Measurements from ENCODE around the gene C1orf87.

Gene C1orf87, protein sequence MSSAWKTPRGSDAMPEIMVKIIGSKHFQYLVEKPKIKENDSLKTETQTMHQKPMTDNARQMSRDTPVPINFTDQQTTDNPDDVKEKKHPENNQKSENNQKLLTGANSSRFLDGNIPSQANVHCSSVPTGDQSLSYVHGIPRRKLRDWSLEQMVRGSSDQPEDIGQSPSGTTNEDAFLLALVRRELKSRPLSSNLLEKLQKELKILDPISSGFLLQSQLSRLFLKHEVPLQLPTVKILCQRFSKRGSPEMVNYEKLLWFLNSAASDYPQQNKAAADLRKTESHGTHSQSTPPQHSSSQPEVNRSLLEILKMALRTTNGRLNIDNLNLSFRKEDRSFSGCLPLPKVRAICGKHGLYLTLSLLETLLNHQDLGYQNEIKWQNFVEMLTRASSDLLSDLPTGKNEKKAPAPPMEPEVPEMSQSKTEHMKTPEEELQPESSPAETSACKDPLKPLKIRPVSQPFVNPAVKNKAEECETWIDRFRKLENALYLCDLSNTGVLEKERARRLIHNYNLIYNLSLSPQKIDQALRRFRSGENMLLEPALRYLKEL

DNA sequence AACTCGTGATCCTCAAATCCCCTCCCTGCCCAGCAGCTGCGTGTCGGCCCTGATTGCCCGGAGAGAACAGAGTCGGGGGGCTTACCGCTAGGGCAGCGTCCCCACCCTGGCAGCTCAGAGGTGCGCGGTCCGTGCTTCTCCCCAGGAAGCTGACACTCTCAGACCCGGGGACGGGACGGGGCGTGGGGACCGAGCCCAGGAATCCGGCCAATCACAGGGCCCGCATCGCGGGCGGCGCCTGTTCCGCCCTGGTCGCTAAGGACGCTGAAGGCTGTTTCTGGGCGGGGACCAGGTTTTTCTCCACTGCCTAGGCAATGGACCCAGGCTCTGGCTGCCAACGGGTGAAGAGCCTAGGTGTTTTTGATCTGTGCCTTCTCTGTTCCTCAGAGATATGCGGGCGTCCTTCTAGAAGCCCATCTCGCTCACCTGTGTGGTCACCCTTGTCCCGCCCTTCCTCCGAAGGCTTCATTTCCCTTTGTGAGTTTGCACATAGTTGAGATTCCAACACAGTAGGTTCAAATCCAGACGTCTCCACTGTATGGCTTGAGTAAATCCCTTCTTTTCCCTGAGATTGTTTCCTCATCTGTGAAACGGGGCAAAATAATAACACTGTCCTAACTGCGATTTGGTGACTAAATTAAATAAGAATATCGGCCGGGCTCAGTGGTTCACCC lies at the start of gene C1orf87:
TSS of gene C1orf87 (minus strand) at position 166 of the 674 bp plus-strand sequence. CDS start 1,127 bp downstream, outside the sequence.
- no peak within 1 kb of the TSS for H3K4me3 ChIP-seq (ENCODE audit: low read length)
- no peaks in the 10 kb centered on the region for H3K9me3 ChIP-seq (ENCODE audit: low read length)
- peaks cover 13% of the 10 kb centered on the region for H3K27me3 ChIP-seq (ENCODE audit: insufficient read depth, low read length)
- no peaks in the 10 kb centered on the region for H3K36me3 ChIP-seq (ENCODE audit: insufficient read depth, low read length)
- H2AFZ ChIP-seq (ENCODE audit: low read depth, low read length) = no peak within 1 kb of the TSS
- no peaks in the 10 kb centered on the region for H3K4me1 ChIP-seq (ENCODE audit: insufficient read depth, low read length)

DNA sequence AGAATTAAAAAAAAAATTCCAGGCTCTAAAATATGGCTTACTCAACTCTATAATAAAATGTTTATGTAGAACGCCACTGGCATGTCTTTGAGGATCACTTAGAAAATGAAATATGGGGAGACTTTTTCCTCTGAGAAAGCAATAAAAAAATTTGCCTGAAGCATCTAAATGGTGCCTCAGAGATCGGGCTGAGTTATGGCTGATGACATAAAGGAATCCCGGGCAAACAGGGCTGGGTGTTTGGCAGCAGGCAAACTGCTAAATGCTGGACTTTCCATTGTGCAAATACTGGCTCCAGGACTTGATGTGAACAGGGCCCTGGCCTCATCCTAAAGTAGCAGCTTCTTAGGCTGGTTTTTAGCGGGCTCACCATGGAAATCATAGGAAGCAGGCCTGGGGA lies 44.5 kb upstream of the C1orf87 start:
- no peaks in the 10 kb centered on the region for H3K9me3 ChIP-seq (ENCODE audit: low read length)

DNA sequence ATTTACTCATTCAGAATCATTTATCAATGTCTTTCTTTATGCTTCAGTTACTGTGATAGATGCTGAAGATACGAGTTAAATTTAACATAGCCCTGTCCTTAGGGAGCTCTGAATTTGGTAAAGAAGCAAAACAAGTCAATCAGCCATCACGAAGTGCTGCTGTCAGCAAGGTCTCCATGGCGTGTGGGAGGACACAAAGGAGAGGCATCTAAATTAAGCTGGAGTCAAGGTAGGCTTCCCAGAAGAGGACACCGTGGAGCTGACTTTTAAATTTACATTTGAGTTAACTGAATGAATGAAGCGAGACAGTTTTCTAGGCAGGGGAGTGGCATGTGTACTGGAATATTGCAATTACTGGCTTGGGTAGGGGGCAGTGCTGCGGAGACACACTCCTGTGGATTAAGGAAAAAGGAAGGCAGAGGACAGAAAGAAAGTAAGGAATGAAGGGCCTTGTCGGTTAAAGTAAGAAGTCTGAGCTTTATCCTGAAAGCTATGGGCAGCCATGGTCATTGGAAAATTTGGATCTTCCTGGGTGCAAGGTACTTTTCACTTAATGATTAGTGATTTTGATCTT lies 41.3 kb upstream of the C1orf87 start:
- H3K4me3 ChIP-seq (ENCODE audit: low read length) = no peak overlapping the region
- H3K4me1 ChIP-seq (ENCODE audit: insufficient read depth, low read length) = no peaks in the 10 kb centered on the region
- no peak overlapping the region for H2AFZ ChIP-seq (ENCODE audit: low read depth, low read length)
- no peaks in the 10 kb centered on the region for H3K9me3 ChIP-seq (ENCODE audit: low read length)
- no peaks in the 10 kb centered on the region for H3K36me3 ChIP-seq (ENCODE audit: insufficient read depth, low read length)
- H3K27me3 ChIP-seq (ENCODE audit: insufficient read depth, low read length) = no peaks in the 10 kb centered on the region

More for the DNA sequence above, 44.5 kb upstream of the C1orf87 start:
- Histone ChIP-seq H2AFZ (ENCODE audit: low read depth, low read length) (no peak overlapping the region), H3K27me3 (ENCODE audit: insufficient read depth, low read length) (no peaks in the 10 kb centered on the region), H3K36me3 (ENCODE audit: insufficient read depth, low read length) (no peaks in the 10 kb centered on the region), H3K4me3 (ENCODE audit: low read length) (no peak overlapping the region), H3K4me1 (ENCODE audit: insufficient read depth, low read length) (no peaks in the 10 kb centered on the region)

DNA sequence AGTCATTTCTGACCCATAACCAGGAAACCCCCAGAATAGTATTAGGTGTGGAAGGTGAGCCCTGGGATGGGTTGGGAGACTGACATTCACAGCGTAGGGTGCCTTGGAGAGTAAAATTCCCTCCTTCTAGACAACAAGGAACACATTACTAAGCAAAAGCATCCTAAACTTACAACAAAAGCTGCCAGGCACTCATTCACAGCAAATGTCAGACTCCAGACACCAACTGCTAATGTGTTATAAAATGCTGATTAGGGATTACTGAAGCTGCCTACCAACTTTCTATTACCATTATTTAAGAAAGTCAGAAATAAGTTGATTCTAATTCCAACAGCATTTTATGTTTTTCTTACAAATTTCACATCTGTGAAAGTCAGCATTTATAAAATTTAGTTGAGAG lies 40.0 kb upstream of the C1orf87 start:
- H3K9me3 ChIP-seq (ENCODE audit: low read length) = no peaks in the 10 kb centered on the region
- H3K27me3 ChIP-seq (ENCODE audit: insufficient read depth, low read length) = no peaks in the 10 kb centered on the region
- no peaks in the 10 kb centered on the region for H3K4me1 ChIP-seq (ENCODE audit: insufficient read depth, low read length)
- H3K4me3 ChIP-seq (ENCODE audit: low read length) = no peak overlapping the region
- H2AFZ ChIP-seq (ENCODE audit: low read depth, low read length) = no peak overlapping the region
- H3K36me3 ChIP-seq (ENCODE audit: insufficient read depth, low read length) = no peaks in the 10 kb centered on the region

DNA sequence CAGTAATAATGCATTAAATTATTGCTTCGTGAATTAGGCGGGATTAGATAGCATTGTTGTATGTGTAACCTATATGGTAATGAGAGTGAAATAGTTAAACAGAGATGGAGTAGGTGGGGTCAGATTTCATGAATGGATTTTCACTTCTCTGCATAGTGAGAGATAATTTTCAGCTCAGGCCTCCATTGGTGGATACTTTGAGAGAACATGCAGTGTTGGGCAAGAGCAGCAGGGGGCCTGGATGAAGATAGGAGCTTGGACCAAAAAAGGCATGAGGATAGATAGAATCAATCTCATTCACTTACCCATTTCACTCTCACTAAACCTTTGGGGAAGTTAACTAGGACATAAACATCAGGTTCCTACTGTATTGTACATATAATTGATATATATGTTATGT lies 39.5 kb upstream of the C1orf87 start:
- no peak overlapping the region for H2AFZ ChIP-seq (ENCODE audit: low read depth, low read length)
- no peaks in the 10 kb centered on the region for H3K36me3 ChIP-seq (ENCODE audit: insufficient read depth, low read length)

DNA sequence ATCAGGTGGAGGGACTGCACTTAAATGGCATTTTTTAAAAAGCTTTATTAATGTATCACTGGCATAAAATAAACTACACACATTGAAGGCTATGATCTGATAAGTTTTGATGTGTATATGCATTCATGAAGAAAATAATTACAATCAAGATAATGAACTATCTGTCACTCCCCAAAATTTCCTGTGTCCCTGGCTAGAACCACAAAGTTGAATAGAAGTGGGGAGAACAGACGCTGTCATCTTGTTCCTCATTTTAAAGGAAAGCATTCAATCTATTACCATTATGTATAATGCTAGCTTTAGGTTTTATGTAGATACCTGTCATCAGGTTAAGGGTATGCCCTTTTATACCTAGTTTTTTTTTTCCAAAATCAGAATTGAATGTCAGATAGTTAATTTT lies 38.1 kb upstream of the C1orf87 start:
- no peaks in the 10 kb centered on the region for H3K9me3 ChIP-seq (ENCODE audit: low read length)
- no peaks in the 10 kb centered on the region for H3K36me3 ChIP-seq (ENCODE audit: insufficient read depth, low read length)
- H2AFZ ChIP-seq (ENCODE audit: low read depth, low read length) = no peak overlapping the region
- no peaks in the 10 kb centered on the region for H3K4me1 ChIP-seq (ENCODE audit: insufficient read depth, low read length)
- H3K27me3 ChIP-seq (ENCODE audit: insufficient read depth, low read length) = no peaks in the 10 kb centered on the region
- H3K4me3 ChIP-seq (ENCODE audit: low read length) = no peak overlapping the region

More for the DNA sequence above, 39.5 kb upstream of the C1orf87 start:
- no peaks in the 10 kb centered on the region for H3K9me3 ChIP-seq (ENCODE audit: low read length)
- no peaks in the 10 kb centered on the region for H3K4me1 ChIP-seq (ENCODE audit: insufficient read depth, low read length)
- no peak overlapping the region for H3K4me3 ChIP-seq (ENCODE audit: low read length)
- H3K27me3 ChIP-seq (ENCODE audit: insufficient read depth, low read length) = no peaks in the 10 kb centered on the region

DNA sequence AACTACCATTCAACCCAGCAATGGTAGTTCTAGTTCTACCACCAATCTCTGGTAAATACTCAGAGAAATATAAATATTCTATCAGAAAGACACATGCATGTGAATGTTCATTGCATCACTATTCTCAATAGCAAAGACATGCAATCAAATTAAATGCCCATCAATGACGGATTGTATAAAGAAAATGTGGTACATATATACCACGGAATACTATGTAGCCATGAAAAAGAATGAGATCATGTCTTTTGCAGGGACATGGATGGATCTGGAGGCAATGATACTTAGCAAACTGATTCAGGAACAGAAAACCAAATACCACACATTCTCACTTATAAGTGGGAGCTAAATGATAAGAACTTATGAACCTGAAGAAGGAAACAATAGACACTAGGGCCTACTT lies 37.5 kb upstream of the C1orf87 start:
- Histone ChIP-seq H3K4me3 (ENCODE audit: low read length) (no peak overlapping the region), H3K36me3 (ENCODE audit: insufficient read depth, low read length) (no peaks in the 10 kb centered on the region), H3K27me3 (ENCODE audit: insufficient read depth, low read length) (no peaks in the 10 kb centered on the region), H3K9me3 (ENCODE audit: low read length) (no peaks in the 10 kb centered on the region), H2AFZ (ENCODE audit: low read depth, low read length) (no peak overlapping the region), H3K4me1 (ENCODE audit: insufficient read depth, low read length) (no peaks in the 10 kb centered on the region)

DNA sequence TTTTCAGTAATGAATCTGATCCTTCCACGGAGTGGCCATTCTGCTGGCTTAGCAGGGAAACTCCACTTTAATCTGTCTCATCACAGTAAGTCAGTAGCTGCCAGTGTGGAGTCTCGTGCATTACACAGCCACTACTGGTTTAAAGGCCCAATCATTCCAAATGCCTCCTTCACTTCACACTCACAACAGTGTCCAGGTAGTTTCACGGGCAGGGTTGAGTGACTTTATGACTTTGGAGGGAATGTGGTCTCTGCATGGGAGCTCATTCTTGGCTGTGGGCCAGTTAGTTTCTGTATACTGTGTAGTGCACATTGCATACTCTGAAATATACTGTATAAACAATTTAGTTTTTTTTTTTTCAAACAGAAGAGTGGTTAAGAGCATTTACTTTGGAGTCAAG lies 34.6 kb upstream of the C1orf87 start:
- no peaks in the 10 kb centered on the region for H3K9me3 ChIP-seq (ENCODE audit: low read length)
- H3K36me3 ChIP-seq (ENCODE audit: insufficient read depth, low read length) = no peaks in the 10 kb centered on the region
- H2AFZ ChIP-seq (ENCODE audit: low read depth, low read length) = no peak overlapping the region
- no peak overlapping the region for H3K4me3 ChIP-seq (ENCODE audit: low read length)
- H3K4me1 ChIP-seq (ENCODE audit: insufficient read depth, low read length) = no peaks in the 10 kb centered on the region
- no peaks in the 10 kb centered on the region for H3K27me3 ChIP-seq (ENCODE audit: insufficient read depth, low read length)

DNA sequence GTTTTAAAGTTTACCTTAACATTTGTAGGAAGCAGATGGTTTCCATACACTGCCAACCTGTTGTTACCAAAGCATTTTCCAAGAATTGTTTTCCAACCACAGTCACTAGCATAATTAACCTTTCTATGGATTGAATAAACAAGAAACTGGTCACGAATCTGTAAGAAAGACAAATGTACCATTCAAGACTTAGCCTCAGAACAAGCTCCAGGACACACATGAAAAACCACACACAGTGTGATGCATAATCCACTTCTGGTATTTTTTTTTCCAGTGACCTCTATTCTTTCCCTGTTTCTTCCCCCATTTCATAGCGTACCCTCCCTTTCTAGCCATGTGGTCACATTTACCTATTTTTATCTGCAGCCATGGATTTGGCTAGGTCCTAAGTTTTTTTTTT lies 29.6 kb upstream of the C1orf87 start:
- Histone ChIP-seq H3K36me3 (ENCODE audit: insufficient read depth, low read length) (no peaks in the 10 kb centered on the region), H3K27me3 (ENCODE audit: insufficient read depth, low read length) (no peaks in the 10 kb centered on the region), H3K9me3 (ENCODE audit: low read length) (no peaks in the 10 kb centered on the region), H2AFZ (ENCODE audit: low read depth, low read length) (no peak overlapping the region), H3K4me3 (ENCODE audit: low read length) (no peak overlapping the region), H3K4me1 (ENCODE audit: insufficient read depth, low read length) (no peaks in the 10 kb centered on the region)

DNA sequence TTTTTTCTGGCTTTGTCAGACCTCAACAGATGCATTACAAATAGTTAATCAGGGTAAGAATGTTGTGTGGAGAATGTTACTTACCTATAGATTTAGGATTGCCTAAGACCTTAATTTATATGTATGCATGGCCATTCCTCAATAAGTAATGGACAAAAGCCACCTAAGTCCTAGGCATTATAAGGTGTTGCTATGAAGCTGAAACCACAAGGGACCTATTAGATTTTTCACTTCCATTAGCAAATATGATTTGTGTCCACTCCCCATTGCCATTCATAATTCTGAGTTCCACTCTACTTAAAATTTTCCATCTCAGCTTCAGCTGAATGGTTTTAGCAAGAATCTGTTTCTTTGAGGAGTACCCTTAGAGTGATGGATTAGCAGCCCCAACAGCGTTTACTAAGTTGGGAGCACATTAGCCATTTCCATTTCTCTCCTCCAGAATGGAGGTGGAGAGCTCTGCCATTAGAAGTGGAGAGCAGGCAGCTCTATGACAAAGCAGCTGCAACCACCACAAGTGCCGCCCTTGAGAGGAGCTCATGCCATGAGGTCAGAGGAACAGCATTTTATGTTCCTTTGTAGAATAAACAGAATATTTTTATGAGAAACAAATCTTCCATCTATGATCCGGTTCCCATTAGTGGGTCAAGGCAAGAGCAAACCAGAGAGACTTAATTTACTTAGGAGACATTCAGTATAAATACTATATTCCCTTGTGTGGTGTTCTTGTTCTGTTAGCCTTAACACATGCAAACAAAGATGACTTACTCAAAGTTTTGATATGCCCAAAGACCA lies 28.9 kb upstream of the C1orf87 start:
- H3K36me3 ChIP-seq (ENCODE audit: insufficient read depth, low read length) = no peaks in the 10 kb centered on the region

DNA sequence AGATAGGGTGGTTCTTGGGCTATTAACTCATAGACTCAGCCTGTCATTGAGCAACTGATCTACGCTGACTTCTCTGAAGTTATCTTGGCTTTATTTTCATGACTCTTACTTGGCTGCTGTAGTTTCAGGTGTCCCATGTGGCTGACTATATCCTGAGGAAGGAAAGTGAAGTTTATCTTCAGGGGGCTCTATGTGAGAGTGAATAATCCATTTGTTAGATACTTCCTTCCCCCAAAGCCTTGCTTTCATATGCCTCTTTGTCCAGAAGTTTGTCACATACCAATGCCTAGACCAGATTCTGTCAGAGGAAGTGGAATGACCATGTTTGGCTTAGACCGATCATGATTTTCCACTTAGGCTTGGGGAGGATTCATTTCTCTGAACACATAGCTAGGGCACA lies 27.9 kb upstream of the C1orf87 start:
- Histone ChIP-seq H3K4me3 (ENCODE audit: low read length) (no peak overlapping the region), H3K27me3 (ENCODE audit: insufficient read depth, low read length) (no peaks in the 10 kb centered on the region), H3K36me3 (ENCODE audit: insufficient read depth, low read length) (no peaks in the 10 kb centered on the region), H2AFZ (ENCODE audit: low read depth, low read length) (no peak overlapping the region), H3K9me3 (ENCODE audit: low read length) (no peaks in the 10 kb centered on the region), H3K4me1 (ENCODE audit: insufficient read depth, low read length) (no peaks in the 10 kb centered on the region)

More for the DNA sequence above, 28.9 kb upstream of the C1orf87 start:
- Histone ChIP-seq H3K27me3 (ENCODE audit: insufficient read depth, low read length) (no peaks in the 10 kb centered on the region), H3K4me3 (ENCODE audit: low read length) (no peak overlapping the region), H3K4me1 (ENCODE audit: insufficient read depth, low read length) (no peaks in the 10 kb centered on the region), H3K9me3 (ENCODE audit: low read length) (no peaks in the 10 kb centered on the region), H2AFZ (ENCODE audit: low read depth, low read length) (no peak overlapping the region)

DNA sequence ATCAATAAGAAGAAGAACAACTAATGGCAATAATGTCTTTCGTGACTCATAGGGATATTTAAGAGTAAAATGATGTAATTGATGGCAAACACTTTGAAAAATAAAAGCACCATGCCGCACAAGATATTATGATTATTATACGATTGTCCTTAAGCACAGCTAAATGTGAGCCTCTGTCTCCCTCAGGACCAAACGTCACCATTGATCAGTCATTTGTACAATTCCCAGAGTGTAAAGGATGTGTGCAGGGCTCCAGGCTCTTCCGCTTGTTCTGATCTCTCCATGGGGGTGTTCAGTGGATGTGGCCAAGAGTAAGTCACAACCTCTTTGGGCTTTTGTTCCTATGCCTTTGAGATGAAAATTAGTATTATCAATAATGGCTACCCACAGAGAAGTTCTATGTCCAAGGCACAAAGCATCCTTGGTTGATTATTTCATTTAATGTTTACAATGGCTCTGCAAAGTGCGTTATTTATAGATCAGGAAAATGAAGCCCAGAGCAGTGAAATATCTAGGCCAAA lies 17.7 kb upstream of the C1orf87 start:
- peaks cover 10% of the 10 kb centered on the region for H3K4me1 ChIP-seq (ENCODE audit: insufficient read depth, low read length)

More for the DNA sequence above, 17.7 kb upstream of the C1orf87 start:
- Histone ChIP-seq H2AFZ (ENCODE audit: low read depth, low read length) (no peak overlapping the region), H3K36me3 (ENCODE audit: insufficient read depth, low read length) (no peaks in the 10 kb centered on the region), H3K9me3 (ENCODE audit: low read length) (no peaks in the 10 kb centered on the region), H3K4me3 (ENCODE audit: low read length) (no peak overlapping the region), H3K27me3 (ENCODE audit: insufficient read depth, low read length) (no peaks in the 10 kb centered on the region)

All from neuron (in vitro differentiated cells).